HG03558 (cell line): ENCODE data around the gene LRRK1.
"Not testable (repeated sequence)": the region's sequence is repeated elsewhere in the genome, so short reads cannot be mapped to it uniquely, and the experiment has no call there.

Source experiments
- ATAC-seq: cut with Tn5 transposase; IDR thresholded peaks from one replicate; pipeline ENCODE4 v1.9.1; 2021; ENCODE audit warnings: moderate number of reproducible peaks; ENCODE audit not compliant: unreplicated experiment; ENCODE audit errors: extremely low read depth

LRRK1 gene

DNA sequence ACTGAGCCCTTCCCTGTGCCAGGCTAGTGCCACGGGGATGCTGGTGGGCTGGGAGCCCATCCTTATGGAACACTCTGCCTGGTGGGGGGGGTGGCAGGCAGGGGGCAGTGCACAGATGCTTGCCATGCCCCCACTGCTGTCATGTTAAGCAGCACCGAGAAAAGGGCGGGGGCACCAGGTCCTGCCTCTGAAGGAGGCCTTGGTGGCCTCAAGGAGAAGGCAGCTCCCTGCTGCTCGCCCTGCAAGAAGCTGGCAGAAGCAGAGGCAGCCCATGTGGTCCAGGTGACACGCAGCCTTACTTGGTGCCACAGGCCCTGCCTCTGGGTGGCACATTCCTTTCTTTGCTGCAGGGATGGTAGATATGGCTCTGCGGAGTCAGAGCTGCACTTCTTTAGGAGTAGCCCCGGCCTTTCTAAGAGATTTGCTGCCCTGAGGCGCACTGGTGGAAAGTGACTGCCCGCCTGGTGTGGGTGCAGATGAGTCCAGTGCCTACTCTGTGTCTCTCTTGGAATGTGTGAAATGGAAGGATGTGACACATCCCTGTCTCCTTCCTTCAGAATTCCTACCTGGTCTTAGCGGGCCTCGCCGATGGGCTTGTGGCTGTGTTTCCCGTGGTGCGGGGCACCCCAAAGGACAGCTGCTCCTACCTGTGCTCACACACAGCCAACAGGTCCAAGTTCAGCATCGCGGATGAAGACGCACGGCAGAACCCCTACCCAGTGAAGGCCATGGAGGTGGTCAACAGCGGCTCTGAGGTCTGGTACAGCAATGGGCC, 145.8 kb downstream of the LRRK1 start:
- ATAC-seq: no peak

DNA sequence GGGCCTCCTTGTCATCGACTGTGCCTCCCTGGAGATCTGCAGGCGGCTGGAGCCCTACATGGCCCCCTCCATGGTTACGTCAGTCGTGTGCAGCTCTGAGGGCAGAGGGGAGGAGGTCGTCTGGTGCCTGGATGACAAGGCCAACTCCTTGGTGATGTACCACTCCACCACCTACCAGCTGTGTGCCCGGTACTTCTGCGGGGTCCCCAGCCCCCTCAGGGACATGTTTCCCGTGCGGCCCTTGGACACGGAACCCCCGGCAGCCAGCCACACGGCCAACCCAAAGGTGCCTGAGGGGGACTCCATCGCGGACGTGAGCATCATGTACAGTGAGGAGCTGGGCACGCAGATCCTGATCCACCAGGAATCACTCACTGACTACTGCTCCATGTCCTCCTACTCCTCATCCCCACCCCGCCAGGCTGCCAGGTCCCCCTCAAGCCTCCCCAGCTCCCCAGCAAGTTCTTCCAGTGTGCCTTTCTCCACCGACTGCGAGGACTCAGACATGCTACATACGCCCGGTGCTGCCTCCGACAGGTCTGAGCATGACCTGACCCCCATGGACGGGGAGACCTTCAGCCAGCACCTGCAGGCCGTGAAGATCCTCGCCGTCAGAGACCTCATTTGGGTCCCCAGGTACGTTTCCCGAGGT, 146.5 kb downstream of the LRRK1 start:
- ATAC-seq: no peak

DNA sequence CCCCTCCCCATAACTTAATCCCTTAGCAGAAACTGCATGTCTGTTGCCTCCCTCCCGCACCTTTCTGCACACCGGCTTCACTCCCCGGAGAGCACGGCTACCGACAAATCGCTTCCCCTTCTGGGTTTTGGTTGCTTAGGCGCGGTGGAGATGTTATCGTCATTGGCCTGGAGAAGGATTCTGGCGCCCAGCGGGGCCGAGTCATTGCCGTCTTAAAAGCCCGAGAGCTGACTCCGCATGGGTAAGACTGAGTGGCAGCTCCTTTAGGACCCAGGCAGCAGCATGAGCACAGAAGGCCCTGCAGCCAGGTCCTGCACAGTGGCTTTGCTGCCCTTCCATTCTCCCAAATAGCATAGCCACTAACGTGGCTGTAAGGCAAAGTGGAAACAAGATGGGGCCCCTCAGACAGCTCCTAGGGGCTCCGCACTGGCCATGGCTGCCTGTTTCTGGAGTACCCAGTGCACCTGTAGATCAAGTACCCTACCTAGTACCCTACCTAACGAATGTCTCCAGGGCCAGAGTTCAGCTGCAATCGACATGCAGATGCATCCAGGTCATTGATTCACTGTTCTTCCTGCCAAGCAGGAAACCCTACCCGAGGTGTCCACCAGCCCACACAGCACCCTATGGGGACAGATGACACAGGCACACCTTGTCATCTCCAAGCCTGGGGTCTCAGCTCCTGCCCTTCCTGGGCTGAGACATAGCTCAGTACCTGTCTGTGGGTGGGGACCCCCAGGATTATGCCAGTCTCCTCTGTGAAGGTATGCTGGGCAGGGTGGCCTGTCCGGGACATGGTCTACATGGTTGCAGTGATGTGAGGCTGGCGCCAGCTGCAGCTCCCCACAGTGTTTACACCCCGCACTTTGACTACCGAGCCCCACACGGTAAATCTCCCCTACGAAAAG, 147.6 kb downstream of the LRRK1 start:
- no peak for ATAC-seq

DNA sequence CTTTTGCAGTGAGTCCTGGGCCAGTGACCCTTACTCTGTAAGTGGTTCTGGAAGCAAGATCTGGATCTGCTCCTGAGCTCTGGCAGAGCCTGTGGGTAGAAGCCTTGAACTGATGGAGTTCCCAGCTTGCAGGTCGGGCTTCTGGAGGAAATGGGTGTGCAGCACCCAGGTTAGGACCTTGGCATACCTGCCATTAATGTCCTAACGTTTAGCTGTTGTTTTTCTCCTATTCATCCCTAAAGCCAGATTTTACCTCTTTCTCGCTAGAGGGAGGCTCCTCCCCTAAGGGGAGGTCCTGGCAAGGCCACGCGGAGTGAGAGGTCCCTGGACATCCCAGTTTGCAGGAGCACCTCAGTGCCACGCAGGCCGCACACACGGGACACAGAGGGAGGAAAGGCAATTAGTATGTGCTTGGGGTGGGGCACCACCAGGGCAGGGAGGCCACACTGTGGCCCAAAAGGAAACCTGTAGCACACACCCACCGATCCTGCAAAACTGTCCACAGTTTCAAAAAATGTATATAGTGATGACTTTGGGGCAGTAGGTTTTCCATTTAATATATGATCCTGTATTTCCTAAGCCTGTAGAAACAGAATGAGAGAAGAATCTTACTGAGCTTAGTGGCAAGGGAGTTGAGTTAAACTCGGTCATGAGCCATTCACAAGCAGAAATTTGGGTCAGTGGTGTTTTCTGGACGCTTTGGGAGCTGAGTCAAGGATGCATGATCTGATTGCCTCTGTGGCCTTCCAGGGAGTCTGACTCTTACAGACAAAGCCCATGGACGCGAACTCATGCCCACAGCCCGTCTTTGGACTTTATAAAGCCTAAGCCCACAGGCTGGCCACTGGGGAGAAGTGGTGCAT, 148.7 kb downstream of the LRRK1 start:
- no peak for ATAC-seq

DNA sequence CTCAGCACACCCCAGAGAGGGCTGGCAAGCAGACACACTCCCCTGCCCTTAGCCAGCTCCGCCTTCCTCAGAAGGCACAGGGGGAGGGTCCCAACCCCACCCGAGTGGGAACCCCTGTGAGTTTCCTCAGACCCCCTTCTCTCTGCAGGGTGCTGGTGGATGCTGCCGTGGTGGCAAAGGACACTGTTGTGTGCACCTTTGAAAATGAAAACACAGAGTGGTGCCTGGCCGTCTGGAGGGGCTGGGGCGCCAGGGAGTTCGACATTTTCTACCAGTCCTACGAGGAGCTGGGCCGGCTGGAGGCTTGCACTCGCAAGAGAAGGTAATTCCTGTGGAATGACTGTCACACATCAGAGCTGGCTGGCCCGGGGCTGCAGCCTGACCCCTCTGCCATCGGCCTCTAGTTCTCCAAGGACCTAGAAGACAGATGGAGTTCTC, 149.4 kb downstream of the LRRK1 start:
- ATAC-seq: no peak

DNA sequence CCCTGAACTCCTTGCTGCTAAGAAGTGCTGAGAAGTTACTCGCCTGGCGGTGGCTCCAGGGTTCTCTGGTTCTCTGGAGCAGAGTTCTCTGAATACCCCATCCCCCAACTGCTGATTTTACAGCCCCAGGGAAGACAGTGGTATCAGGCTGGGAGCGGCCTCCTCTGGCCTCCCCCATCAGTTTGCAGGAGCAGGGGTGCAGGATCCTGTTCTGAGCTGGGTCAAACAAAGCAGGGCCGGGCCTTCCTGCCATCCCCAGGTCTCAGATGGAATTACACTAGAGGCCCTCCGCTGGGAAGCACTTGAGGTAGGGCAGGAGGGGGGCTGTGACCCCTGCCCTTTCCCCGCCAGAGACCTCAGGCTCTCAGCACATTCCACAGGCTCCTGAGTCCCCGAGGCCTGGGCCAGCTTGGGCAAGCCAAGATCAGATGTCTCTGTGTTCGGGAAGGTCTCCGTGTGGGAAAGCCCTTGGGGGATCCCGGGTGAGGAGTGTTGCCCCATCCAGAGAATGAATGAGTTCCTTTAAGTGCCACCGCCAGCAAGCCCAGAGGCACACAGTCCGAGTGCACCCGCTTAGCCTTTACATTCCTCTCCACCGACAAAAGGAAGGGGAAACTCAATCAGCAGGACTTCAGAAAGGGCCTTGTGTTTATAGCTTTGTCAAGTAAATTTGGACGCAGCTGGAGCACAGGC, 149.9 kb downstream of the LRRK1 start:
- no peak for ATAC-seq

DNA sequence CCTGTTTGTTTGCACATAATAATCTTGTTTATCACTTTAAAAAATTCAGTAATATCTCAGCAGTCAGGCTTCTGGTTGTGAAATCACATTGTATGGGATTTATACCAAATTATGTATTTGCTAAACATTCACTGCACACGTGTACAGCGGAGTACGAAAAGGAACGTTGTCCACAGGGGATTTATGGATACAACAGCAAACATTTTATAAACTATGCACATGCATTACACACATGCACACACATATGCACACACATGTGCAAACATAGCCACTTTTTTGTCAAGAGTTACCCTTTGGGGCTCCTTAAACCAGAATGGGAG, 150.5 kb downstream of the LRRK1 start:
- no peak for ATAC-seq

DNA sequence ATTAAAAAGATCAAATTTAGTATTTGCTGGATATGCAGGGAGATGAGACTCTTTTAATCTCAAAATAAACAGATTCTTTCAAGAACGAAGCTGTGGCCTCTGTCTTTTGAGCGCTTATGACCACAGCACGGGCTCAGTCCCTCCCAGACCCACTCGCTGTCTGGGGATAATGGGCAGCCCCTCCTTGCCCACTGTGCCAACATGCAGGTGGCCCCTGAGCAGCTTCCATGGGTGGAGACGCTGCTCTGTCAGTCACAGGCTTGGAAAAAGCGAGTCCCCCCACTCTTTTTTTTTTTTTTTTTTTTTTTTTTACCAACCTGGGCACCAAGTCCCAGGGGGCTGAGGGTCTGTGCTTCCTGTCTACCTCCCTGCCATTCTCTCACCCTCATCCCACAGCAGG, 150.9 kb downstream of the LRRK1 start:
- ATAC-seq: no peak

DNA sequence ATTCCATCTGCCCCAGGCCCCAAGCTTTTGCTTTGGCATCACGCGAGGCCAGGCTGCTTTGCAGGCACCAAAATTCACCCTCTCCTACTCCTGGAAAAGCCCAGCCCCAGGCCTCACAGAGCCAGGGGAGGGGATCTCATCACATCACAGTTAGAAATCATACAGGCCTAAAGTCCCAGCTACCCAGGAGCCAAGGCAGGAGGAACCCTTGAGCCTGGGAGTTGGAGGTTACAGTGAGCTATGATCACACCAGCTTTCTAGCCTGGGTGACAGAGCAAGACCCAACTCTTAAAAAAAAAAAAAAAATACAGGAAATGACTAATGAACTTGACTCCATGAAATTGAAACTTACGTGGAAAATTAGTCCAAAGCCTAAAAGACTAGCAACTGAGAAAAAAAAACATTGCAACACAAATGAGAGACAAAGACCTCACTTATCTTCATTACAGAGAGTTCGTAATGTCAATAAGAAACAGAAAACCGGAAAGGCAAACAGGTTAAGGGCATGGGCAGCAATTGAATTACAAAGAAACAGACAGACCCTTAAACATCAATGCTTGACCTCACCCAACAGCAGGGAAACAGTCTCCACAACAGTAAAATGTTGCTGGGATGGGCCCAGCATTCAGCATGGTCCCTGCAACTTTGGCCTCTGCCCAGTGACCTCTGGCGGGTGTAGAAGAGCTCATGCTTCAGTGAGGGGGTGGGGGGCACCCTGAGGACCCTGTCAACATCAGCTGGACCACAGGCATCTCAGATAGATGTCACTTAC, 151.5 kb downstream of the LRRK1 start:
- no peak for ATAC-seq

DNA sequence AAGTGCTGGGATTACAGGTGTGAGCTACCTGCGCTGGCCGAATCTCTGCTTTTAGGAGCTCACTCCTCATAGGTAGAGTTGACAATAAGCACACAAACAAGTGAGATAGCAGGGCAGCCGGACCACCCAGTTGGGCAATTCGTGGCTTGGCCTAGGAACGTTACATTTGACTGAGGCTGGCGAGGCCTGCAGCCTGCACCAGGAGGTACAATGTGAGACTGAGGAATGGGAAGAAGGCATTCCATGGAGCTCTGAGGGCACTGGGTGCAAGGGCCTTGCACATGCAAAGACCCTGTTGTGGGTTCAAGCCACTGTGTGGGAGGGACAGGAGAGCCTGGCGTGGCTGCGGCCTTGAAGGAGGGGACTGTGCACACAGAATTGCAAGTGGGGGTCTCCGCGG, 152.5 kb downstream of the LRRK1 start:
- ATAC-seq: no peak

DNA sequence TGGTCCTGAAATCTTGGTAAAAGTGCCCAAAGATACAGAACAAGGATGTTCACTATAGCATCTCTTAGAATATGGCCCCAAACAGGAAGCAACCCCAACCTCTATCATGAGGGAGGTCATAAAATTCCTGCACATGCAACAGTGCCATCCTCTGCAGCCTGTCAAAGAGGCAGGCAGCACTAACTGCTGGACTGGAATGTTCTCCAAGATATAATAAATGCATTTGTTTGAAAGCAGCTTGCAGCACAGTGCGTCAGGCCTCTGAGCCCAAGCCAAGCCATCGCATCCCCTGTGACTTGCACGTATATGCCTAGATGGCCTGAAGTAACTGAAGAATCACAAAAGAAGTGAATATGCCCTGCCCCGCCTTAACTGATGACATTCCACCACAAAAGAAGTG, 153.1 kb downstream of the LRRK1 start:
- ATAC-seq: not testable (repeated sequence)

DNA sequence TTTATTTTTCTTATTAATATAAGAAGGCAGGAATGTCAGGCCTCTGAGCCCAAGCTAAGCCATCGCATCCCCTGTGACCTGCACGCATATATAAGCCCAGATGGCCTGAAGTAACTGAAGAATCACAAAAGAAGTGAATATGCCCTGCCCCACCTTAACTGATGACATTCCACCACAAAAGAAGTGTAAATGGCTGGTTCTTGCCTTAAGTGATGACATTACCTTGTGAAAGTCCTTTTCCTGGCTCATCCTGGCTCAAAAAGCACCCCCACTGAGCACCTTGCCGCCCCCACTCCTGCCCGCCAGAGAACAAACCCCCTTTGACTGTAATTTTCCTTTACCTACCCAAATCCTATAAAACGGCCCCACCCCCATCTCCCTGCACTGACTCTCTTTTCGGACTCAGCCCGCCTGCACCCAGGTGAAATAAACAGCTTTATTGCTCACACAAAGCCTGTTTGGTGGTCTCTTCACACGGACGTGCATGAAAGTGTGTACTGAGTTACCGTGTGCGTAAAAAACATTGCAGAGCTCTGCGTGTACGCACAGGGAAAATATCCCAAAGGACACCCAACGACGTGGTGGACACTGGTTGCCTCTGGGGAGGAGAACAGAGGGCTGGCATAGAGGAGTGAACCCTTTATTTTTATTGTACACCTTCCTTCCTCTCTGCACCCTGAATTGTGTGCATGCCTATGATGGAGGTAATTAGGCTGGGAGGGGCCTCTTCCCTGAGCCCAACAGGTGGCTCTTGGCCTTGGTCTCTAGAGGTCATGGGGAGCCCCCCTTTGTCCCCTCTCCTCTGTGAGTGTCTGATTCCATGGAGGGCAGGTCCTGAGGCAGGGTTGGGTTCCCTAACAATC, 158.9 kb downstream of the LRRK1 start:
- not testable (repeated sequence) for ATAC-seq

DNA sequence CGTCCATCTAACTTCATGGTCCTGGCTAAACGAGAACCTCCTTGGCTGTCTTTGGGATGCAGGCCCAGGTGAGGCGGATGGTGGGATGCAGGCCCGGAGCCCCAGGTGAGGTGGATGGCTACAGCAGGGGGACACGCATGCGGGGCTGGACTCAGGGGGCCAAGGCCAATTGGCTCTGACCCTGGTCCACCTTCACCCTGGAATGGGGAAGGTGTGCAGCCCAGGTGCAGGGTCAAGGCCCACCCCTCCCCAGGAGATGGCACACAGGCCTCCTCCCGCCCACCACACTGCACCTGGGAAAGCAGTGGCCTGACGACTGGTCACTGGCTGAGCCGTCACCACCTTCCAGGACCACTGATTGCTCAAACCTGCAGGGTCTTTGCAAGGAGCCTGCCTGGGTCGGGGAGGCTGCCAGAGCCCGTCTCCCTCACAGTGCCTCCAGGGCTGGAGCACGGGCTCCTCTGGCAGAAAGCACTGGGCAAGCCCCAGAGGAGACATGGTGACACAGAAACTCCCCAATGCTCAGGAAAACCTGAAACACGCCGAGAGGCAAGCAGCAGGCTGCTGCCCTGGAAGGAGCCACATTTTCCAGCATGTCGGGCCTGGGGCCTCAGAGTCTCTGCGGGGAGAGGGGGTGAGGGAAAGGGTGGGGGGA, 159.6 kb downstream of the LRRK1 start:
- no peak for ATAC-seq

DNA sequence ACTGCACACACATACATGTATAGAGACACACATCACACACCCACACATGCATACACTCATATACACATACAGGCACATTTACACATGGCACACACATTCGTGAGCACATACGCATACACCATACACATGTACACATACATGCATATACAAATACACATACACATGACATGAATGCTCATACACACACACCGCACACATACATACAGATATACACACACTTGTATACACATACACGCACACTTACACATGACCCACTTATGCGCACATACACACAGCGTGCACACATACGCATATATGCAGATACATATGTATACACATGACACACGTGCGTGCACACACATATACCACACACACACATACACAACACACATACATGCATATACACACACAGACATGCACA, 162.7 kb downstream of the LRRK1 start:
- ATAC-seq: no peak

DNA sequence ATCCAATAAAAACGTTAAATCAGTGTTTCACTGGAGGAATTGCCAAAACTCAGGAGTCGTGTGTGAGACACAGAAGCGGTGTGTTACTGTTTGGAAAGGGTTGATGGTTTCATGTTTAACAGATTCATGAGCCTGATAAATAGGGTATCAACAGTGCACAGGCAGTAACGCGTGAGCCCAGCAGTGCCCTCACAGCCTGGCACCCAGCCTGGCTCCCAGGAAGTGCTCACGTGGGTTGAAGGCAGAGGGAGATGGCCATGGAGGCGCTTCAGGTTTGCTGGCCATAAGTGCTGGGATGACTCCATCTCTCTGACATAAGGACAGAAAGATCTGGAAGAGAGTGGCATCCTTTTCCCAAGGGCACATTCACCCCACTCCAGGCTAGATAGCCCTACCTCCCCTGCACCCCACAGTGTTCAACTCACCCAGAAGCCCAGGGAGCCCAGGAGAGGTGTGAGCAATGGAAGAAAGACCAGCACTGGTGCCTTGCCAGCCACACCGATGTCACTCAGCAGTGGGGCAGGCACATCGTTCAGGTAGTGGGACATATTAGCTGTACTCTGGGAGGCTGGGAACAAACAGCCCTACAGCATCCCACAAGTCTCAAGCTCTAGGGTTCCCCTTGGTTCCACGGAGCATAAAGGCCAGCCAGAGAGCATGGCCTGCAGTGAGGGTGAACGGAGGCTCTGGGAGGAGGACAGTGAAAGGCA, 164.3 kb downstream of the LRRK1 start:
- no peak for ATAC-seq

DNA sequence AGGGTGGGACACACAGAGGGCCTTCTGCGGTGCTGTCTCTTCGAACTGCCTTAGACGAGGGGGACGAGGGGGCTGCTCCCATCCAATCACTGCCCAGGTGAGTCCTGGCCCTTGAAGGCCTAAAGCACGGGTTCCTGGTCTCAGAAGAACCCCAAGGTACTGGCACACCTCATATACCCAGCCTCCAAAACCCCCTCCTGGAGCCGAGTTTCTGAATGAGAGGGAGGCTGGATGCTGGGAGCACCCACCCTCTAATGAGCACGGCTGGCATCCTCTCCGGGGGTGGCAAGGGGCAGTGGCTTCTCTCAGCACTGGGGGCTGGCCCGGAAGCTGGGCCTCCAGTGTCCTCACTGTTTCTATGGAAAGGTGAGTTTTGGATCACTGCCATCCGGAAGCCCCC, 165.6 kb downstream of the LRRK1 start:
- ATAC-seq: no peak

DNA sequence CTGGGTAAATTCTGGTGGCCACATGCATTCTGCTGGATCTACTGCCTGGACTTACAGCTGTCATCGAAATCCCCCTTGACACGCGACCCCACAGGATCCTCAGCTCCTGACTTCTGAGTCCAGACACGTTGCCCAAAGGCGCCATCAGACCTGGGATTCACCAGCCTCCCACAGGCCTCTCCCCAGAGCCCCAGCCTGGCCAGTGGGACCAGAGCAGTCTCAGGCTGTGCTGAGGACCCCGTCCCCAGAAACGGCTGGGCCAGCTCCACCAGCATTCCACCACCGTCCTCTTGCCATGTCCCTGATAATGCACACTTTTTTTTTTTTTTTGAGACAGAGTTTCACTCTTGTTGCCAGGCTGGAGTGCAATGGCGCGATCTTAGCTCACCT, 166.1 kb downstream of the LRRK1 start:
- ATAC-seq: no peak
